ENCODE results near the gene TNFRSF14. TPM values are rescaled to one million over a fixed set of nuclear protein-coding genes. Genes with fewer than 3 reads are reported as not detected.

The TNFRSF14 gene
- total RNA-seq, 1 donor from 2014 or later, result 11.1 TPM

- no peak for TF ChIP-seq CTCF (IDR thresholded peaks at IDR 0.05; ENCODE audit: insufficient read depth, low read length, severe bottlenecking)
- no peaks in the 10 kb centered on the region for H3K36me3 ChIP-seq (ENCODE audit: control insufficient read depth, insufficient read depth, low read length)
- DNase-seq (ENCODE audit: low read depth) (no peak), FAIRE-seq (no peak)
- H3K4me3 ChIP-seq (ENCODE audit: low read depth, low read length), result peak overlapping the region; percentile 50
- no peaks in the 10 kb centered on the region for H3K27me3 ChIP-seq (ENCODE audit: control insufficient read depth, insufficient read depth, low read length)
These were observed 709 bp downstream of the TNFRSF14 start for GRCh38 chr1:2556678-2557481.

GRCh38 chr1:2557482-2558400 is 1.6 kb downstream of the TNFRSF14 start:
- peak overlapping the region; percentile 50 for H3K4me3 ChIP-seq (ENCODE audit: low read depth, low read length)
- no peak for TF ChIP-seq CTCF (IDR thresholded peaks at IDR 0.05; ENCODE audit: insufficient read depth, low read length, severe bottlenecking)
- H3K27me3 ChIP-seq (ENCODE audit: control insufficient read depth, insufficient read depth, low read length), result no peaks in the 10 kb centered on the region
- DNase-seq (ENCODE audit: low read depth), result no peak
- no peak for FAIRE-seq
- H3K36me3 ChIP-seq (ENCODE audit: control insufficient read depth, insufficient read depth, low read length), result no peaks in the 10 kb centered on the region

DNA sequence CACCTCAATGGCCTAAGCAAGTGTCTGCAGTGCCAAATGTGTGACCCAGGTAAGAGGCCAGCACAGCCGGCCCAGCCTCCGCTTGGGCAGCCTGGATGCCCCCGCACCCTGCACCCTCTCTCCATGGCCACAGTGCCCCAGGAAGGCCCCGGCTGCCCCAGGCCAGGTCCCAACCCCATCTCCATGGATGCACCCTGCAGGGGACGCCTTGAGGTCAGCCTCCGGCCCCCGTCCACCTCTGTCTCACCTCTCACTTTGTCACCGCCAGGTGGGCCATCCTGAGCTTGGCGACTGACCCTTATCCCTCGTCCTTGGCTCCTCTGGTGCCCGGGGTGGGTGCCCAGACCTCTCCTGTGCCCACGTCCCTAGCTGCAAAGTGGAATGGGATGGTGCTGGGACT is 2.2 kb downstream of the TNFRSF14 start:
- Histone ChIP-seq H3K4me3 (ENCODE audit: low read depth, low read length) (no peak overlapping the region), H3K36me3 (ENCODE audit: control insufficient read depth, insufficient read depth, low read length) (no peaks in the 10 kb centered on the region), H3K27me3 (ENCODE audit: control insufficient read depth, insufficient read depth, low read length) (no peaks in the 10 kb centered on the region)
- DNase-seq (ENCODE audit: low read depth), result no peak
- no peak for FAIRE-seq
- TF ChIP-seq CTCF (IDR thresholded peaks at IDR 0.05; ENCODE audit: insufficient read depth, low read length, severe bottlenecking), result no peak

- no peak for DNase-seq (ENCODE audit: low read depth)
- no peak for TF ChIP-seq CTCF (IDR thresholded peaks at IDR 0.05; ENCODE audit: insufficient read depth, low read length, severe bottlenecking)
- Histone ChIP-seq H3K27me3 (ENCODE audit: control insufficient read depth, insufficient read depth, low read length) (no peaks in the 10 kb centered on the region), H3K36me3 (ENCODE audit: control insufficient read depth, insufficient read depth, low read length) (no peaks in the 10 kb centered on the region), H3K4me3 (ENCODE audit: low read depth, low read length) (no peak overlapping the region)
- FAIRE-seq, result peak; percentile 75
These were observed 2.7 kb downstream of the TNFRSF14 start for GRCh38 chr1:2558861-2559260.

- no peak for FAIRE-seq
These were observed 3.5 kb downstream of the TNFRSF14 start for GRCh38 chr1:2559509-2560298.

More at GRCh38 chr1:2559509-2560298, 3.5 kb downstream of the TNFRSF14 start:
- no peaks in the 10 kb centered on the region for H3K36me3 ChIP-seq (ENCODE audit: control insufficient read depth, insufficient read depth, low read length)
- no peaks in the 10 kb centered on the region for H3K27me3 ChIP-seq (ENCODE audit: control insufficient read depth, insufficient read depth, low read length)
- no peak for TF ChIP-seq CTCF (IDR thresholded peaks at IDR 0.05; ENCODE audit: insufficient read depth, low read length, severe bottlenecking)
- DNase-seq (ENCODE audit: low read depth), result no peak
- H3K4me3 ChIP-seq (ENCODE audit: low read depth, low read length), result no peak overlapping the region

All from bronchial epithelial cell (primary cell).